Parathyroid adenoma (tissue), 2 donors: ENCODE measurements around the gene CDH13.

Source experiments
- H2AFZ ChIP-seq: fragments of 300-600 bp; sonication (generic); one replicate; pipeline ENCODE4 v1.7.0; 2017; ENCODE audit warnings: antibody characterized with exemption, mild to moderate bottlenecking
- H3K27ac ChIP-seq: fragments of 300-600 bp; sonication (generic); one replicate; pipeline ENCODE4 v1.7.0; 2017
- H3K27me3 ChIP-seq: fragments of 300-600 bp; sonication (generic); one replicate; pipeline ENCODE4 v1.7.0; 2017; ENCODE audit warnings: low read length; ENCODE audit not compliant: control insufficient read depth, insufficient read depth
- H3K36me3 ChIP-seq: fragments of 300-600 bp; sonication (generic); one replicate; pipeline ENCODE4 v1.7.0; 2017; ENCODE audit warnings: low read length; ENCODE audit not compliant: control insufficient read depth, insufficient read depth
- H3K4me1 ChIP-seq: fragments of 300-600 bp; sonication (generic); one replicate; pipeline ENCODE4 v1.7.0; 2017; ENCODE audit warnings: control low read depth
- H3K4me2 ChIP-seq: fragments of 300-600 bp; sonication (generic); one replicate; pipeline ENCODE4 v1.7.0; 2017; ENCODE audit warnings: low read length
- H3K4me3 ChIP-seq: fragments of 300-600 bp; sonication (generic); one replicate; pipeline ENCODE4 v1.7.0; 2017; ENCODE audit warnings: low read depth, low read length
- H3K79me2 ChIP-seq: fragments of 300-600 bp; sonication (generic); one replicate; pipeline ENCODE4 v1.7.0; 2017; ENCODE audit warnings: control low read depth
- H3K9ac ChIP-seq: fragments of 300-600 bp; sonication (generic); one replicate; pipeline ENCODE4 v1.7.0; 2017; ENCODE audit warnings: mild to moderate bottlenecking
- H3K9me3 ChIP-seq: fragments of 300-600 bp; sonication (generic); one replicate; pipeline ENCODE4 v1.7.0; 2017; ENCODE audit warnings: low read length; ENCODE audit not compliant: control insufficient read depth
- TF ChIP-seq, protein P1 (sequence below): fragments of 300-600 bp; sonication (generic); IDR thresholded peaks from one replicate; pipeline ENCODE4 v1.7.0; 2017; ENCODE audit warnings: antibody characterized with exemption, mild to moderate bottlenecking
- donor health status: primary hyperparathyroidism.

The CDH13 gene

DNA sequence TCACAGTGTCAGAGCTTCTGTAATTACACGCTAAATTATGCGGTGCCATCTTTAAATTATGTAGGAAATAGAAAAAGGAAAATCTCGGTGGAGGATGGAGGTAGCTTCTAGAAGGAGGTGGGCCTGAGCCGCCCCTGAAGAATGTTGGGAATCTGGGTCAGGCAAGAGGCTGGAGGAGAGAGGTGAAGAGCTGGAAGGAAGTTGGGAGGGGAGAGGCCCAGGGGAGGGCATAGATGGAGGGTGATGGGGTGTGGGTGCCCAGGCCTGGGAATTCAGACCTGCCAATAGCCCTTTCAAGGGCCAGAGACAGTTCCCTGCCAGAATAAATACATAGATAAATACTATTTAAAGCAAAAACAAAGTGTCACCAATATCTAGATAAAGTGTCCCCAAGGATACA, 766.0 kb downstream of the CDH13 start:
- Histone ChIP-seq H3K27me3 (no peaks in the 10 kb centered on the region), H3K79me2 (no peaks in the 10 kb centered on the region), H3K9me3 (no peaks in the 10 kb centered on the region), H3K36me3 (no peaks in the 10 kb centered on the region), H3K4me2 (no peak overlapping the region), H2AFZ (no peak overlapping the region), H3K27ac (no peak overlapping the region), H3K9ac (no peak overlapping the region), H3K4me3 (no peak overlapping the region), H3K4me1 (no peaks in the 10 kb centered on the region)
- TF ChIP-seq, protein P1, sequence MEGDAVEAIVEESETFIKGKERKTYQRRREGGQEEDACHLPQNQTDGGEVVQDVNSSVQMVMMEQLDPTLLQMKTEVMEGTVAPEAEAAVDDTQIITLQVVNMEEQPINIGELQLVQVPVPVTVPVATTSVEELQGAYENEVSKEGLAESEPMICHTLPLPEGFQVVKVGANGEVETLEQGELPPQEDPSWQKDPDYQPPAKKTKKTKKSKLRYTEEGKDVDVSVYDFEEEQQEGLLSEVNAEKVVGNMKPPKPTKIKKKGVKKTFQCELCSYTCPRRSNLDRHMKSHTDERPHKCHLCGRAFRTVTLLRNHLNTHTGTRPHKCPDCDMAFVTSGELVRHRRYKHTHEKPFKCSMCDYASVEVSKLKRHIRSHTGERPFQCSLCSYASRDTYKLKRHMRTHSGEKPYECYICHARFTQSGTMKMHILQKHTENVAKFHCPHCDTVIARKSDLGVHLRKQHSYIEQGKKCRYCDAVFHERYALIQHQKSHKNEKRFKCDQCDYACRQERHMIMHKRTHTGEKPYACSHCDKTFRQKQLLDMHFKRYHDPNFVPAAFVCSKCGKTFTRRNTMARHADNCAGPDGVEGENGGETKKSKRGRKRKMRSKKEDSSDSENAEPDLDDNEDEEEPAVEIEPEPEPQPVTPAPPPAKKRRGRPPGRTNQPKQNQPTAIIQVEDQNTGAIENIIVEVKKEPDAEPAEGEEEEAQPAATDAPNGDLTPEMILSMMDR = no peak

DNA sequence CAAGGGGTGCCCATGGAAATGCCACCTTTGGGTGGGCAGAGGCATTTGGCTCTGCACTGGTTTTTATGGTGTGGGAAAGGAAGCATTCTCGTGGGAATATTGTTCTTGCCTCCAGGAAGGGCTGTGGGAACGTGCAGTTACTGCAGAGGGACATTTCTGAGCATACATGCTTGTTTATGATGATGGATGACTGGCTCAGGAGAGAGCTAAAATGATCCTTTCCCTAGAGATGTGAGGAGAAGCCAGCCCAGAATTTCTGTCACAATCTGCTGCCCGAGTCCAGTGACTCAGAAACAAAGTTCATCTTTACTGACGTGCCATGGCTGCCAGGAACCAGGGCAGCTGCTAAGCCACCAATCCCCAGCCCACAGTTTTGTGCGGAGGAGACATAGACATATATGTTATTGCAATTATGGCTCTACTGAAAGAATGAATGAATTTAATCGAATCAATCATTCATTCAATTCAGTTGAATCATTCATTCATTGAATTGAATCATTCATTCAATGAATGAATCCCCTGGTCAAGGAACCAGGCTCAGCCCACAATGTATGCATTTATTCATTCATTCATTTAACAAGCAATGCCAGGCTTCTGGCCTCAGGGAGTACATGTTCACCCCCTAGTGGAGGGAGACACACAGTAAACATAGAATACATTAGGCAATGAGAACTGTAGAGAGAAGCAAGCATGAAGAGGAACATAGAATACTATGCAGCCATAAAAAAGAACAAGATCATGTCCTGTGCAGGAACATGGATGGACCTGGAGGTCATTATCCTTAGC, 766.6 kb downstream of the CDH13 start:
- no peaks in the 10 kb centered on the region for H3K9me3 ChIP-seq
- no peak overlapping the region for H3K4me3 ChIP-seq
- H2AFZ ChIP-seq = no peak overlapping the region
- H3K4me1 ChIP-seq = no peaks in the 10 kb centered on the region
- no peaks in the 10 kb centered on the region for H3K79me2 ChIP-seq
- no peak overlapping the region for H3K4me2 ChIP-seq
- no peak overlapping the region for H3K27ac ChIP-seq
- TF ChIP-seq, protein P1 = no peak
- no peak overlapping the region for H3K9ac ChIP-seq
- H3K36me3 ChIP-seq = no peaks in the 10 kb centered on the region
- H3K27me3 ChIP-seq = no peaks in the 10 kb centered on the region

DNA sequence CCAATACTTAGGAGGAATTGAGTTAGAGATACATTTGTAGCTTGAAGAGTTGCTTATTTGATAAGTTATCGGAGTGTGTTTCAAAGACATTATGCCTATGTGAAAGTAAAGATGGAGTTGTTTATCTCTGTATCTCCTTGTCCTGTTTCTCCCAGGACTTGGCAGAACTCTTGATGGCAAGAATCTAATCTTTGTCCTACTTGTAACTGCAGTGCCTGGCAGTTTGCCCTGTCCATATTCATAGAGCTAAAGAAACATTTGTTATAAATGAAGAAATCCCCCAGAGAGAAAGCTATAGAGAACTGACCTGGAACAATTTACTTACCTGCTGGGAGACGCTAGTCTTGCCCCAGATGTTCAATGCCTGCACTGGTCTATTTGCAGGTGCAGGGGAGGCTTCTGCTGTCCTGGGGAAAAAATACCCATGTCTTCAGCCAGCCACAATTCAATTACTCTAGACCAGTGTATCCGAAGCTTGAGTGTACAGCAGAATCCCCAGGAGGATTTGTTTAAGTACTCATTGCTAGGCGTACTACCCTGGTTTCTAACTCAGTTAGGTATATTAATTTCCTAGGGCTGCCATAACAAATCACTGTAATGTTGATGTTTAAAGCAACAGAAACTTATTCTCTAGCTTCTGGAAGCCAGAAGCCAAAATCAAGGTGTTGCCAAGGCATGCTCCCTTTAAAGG, 771.0 kb downstream of the CDH13 start:
- TF ChIP-seq, protein P1 = no peak
- Histone ChIP-seq H3K4me1 (no peaks in the 10 kb centered on the region), H3K27me3 (no peaks in the 10 kb centered on the region), H3K4me3 (no peak overlapping the region), H3K9ac (no peak overlapping the region), H3K36me3 (no peaks in the 10 kb centered on the region), H2AFZ (no peak overlapping the region), H3K79me2 (no peaks in the 10 kb centered on the region), H3K27ac (no peak overlapping the region), H3K4me2 (no peak overlapping the region), H3K9me3 (no peaks in the 10 kb centered on the region)

DNA sequence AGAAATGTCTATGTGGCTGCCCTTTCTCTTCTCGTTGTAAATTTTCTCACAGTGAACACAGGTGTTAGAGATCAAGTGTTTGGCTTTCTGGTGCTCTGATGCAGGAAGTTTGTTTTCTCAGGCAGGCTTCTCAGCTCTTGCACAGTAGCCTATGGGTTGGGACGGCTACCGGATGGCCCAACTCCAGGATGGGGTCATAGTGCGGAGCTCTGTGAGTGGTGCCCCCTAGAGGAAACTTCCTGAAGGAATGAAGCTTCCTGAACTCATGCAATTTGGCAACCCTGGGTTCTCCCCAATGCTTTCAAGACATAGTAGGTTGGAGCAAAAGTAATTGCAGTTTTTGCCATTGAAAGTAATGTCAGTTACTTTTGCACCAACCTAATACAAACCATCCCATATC, 773.5 kb downstream of the CDH13 start:
- H3K36me3 ChIP-seq = no peaks in the 10 kb centered on the region
- no peaks in the 10 kb centered on the region for H3K4me1 ChIP-seq
- no peaks in the 10 kb centered on the region for H3K79me2 ChIP-seq
- no peak overlapping the region for H3K27ac ChIP-seq
- H3K9ac ChIP-seq = no peak overlapping the region
- no peak overlapping the region for H3K4me3 ChIP-seq
- H3K27me3 ChIP-seq = no peaks in the 10 kb centered on the region
- TF ChIP-seq, protein P1 = no peak
- H2AFZ ChIP-seq = no peak overlapping the region
- no peaks in the 10 kb centered on the region for H3K9me3 ChIP-seq
- no peak overlapping the region for H3K4me2 ChIP-seq
